GM19099 (cell line): Measurements from ENCODE around the gene CHM.

ENCODE experiments used
- POLR2A ChIP-seq: IDR thresholded peaks from 3 replicates; pipeline ENCODE4 v1.6.1; 2011; ENCODE audit warnings: low read depth; ENCODE audit not compliant: insufficient read length; ENCODE audit errors: extremely low read depth

Gene CHM

GRCh38 chrX:86047174-86047935, at the start of gene CHM:
Gene CHM (minus strand): TSS chrX:86047558. CDS start chrX:86047532, 26 bp downstream.
- peak; percentile 67 for TF ChIP-seq POLR2A

- no peak for TF ChIP-seq POLR2A
Observed at GRCh38 chrX:86078650-86079049, 31.3 kb upstream of the CHM start.

- no peak for TF ChIP-seq POLR2A
Observed at GRCh38 chrX:86066998-86067397, 19.6 kb upstream of the CHM start.

- no peak for TF ChIP-seq POLR2A
Observed at GRCh38 chrX:86061407-86061806, 14.0 kb upstream of the CHM start.

GRCh38 chrX:86051741-86052140, 4.4 kb upstream of the CHM start:
- TF ChIP-seq POLR2A, result no peak

GRCh38 chrX:86047936-86048280, 550 bp upstream of the CHM start:
- no peak for TF ChIP-seq POLR2A

- TF ChIP-seq POLR2A, result no peak
Observed at GRCh38 chrX:86044216-86044615, 3.1 kb downstream of the CHM start.

GRCh38 chrX:86039625-86040568, 7.5 kb downstream of the CHM start:
- no peak for TF ChIP-seq POLR2A

- no peak for TF ChIP-seq POLR2A
Observed at GRCh38 chrX:86033385-86033784, 14.0 kb downstream of the CHM start.

- no peak for TF ChIP-seq POLR2A
Observed at GRCh38 chrX:86028681-86029080, 18.7 kb downstream of the CHM start.

GRCh38 chrX:86023811-86024210, 23.5 kb downstream of the CHM start:
- TF ChIP-seq POLR2A, result no peak

- TF ChIP-seq POLR2A, result no peak
Observed at GRCh38 chrX:86021652-86022289, 25.6 kb downstream of the CHM start.

- TF ChIP-seq POLR2A, result no peak
Observed at GRCh38 chrX:86016139-86016538, 31.2 kb downstream of the CHM start.

GRCh38 chrX:86014421-86014820, 32.9 kb downstream of the CHM start:
- TF ChIP-seq POLR2A, result no peak

- TF ChIP-seq POLR2A, result no peak
Observed at GRCh38 chrX:86013792-86014191, 33.6 kb downstream of the CHM start.
